ENCODE results near the gene IFIT3. TPM values are rescaled to one million over a fixed set of nuclear protein-coding genes. Genes with fewer than 3 reads are reported as not detected.

IFIT3 gene, protein sequence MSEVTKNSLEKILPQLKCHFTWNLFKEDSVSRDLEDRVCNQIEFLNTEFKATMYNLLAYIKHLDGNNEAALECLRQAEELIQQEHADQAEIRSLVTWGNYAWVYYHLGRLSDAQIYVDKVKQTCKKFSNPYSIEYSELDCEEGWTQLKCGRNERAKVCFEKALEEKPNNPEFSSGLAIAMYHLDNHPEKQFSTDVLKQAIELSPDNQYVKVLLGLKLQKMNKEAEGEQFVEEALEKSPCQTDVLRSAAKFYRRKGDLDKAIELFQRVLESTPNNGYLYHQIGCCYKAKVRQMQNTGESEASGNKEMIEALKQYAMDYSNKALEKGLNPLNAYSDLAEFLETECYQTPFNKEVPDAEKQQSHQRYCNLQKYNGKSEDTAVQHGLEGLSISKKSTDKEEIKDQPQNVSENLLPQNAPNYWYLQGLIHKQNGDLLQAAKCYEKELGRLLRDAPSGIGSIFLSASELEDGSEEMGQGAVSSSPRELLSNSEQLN
- total RNA-seq, result 30.6 and 34.6 TPM in 2 replicates

DNA sequence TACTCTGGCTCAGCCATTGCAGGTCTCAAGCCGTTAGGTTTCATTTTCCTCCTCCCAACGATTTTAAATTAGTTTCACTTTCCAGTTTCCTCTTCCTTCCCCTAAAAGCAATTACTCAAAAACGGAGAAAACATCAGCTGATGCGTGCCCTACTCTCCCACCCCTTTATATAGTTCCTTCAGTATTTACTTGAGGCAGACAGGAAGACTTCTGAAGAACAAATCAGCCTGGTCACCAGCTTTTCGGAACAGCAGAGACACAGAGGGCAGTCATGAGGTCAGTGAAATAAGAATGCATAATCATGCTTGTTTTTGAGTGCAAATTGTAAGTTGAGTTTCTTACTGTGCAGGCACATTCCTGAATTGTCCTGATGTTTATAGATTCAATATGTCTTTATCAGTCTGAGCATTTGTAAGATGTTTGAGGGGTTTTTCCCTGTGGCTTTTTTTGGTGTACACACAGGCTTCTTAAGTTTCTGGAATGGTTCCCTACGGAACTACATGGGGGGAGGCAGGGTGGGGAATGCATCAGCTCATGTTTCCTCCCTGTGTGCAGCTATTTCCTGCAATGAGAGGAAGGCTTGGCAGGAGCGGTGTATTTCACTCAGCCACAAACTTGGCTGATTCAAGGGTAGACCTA, at the start of gene IFIT3:
IFIT3 (plus strand) TSS at position 195 of the 639 bp plus-strand sequence; CDS start at position 272, 77 bp downstream.

DNA sequence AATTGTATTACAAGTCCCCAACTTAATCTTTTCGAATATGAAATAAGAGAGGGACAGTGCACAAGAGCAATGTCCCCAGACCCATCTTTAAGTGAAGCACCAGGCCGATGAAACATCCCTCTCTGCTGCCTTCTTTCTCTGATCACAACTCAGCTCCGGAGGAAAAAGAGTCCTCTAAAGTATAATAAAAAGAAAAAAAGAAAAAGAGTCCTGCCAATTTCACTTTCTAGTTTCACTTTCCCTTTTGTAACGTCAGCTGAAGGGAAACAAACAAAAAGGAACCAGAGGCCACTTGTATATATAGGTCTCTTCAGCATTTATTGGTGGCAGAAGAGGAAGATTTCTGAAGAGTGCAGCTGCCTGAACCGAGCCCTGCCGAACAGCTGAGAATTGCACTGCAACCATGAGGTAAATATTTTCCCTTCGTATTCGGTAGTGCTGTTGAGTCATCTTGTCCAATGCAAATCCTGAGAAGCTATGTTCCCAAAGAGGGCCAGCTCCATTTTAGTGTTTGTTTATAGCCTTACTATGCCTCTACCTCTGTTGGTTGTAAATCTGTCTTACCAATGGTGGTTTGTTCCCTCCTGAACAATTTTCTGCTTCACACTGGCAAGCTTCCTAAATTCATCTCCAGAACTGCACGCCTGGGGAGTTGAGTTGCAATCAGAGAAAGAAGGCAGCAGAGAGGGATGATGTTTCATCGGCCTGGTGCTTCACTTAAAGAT, 25.9 kb upstream of the IFIT3 start, which contains the start of gene IFIT2:
IFIT2 (plus strand) TSS at position 326 of the 725 bp plus-strand sequence; CDS start at position 404, 78 bp downstream.

DNA sequence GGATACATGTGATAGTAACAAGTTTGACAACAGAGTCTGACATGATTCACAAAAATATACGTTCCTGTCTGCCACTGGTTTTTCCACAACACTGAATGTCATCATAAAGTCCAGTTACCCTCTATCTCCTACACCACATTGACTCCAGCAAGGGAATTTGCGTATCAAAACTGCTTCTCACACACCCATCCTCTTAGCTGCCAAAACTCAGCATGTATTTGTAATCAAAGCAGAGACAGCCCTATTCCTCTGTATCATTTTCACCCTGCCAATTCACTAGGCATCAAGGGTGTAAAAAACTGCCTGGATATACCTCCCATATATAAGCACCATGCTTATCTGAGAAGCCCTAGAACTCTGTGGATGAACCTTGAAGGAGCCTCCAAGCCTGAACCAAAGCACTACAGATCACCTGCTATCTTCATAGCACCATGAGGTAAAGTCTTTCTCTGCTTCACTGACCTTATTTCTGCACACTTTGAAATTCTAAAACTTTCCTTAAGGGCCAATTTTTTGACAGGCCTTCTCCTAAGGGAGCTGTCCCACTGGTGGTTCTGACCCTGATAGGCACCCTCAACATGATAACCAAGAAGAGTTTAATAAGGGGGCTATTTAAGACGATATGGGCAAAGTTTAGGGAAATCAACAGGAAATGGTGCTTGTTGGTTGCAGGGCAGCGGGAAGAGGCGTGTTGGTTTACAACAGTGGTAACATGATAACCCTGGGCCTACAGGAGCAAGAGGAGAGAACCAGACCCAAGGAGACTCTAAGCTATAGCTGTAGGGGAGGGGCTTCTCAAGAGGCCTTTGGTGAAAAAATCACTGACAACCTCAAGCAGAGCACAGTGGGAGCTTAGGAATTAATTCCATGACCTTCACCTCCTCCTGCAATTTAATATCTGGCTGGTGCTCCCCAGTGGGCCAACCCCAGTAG, 50.2 kb downstream of the IFIT3 start, which contains the start of gene IFIT1B:
IFIT1B (plus strand) TSS at position 352 of the 933 bp plus-strand sequence; CDS start at position 432, 80 bp downstream.

Other genes starting within 250 kb of the IFIT3 start
- 1.2 and 2.0 TPM in 2 replicates for gene CH25H, start 120.7 kb upstream of the IFIT3 start, total RNA-seq
- 63.7 and 84.8 TPM in 2 replicates for gene LIPA, start 76.2 kb upstream of the IFIT3 start, total RNA-seq
- 8.7 and 15.7 TPM in 2 replicates for gene IFIT2, start 26.0 kb upstream of the IFIT3 start, total RNA-seq
- gene IFIT1B, start 50.1 kb downstream of the IFIT3 start, total RNA-seq, result not detected in 2 replicates
- 34.9 and 42.3 TPM in 2 replicates for gene IFIT1, start 64.6 kb downstream of the IFIT3 start, total RNA-seq
- 27.0 and 27.5 TPM in 2 replicates for gene IFIT5, start 86.6 kb downstream of the IFIT3 start, total RNA-seq
- under 0.01 and 0.17 TPM in 2 replicates for gene SLC16A12, start 207.6 kb downstream of the IFIT3 start, total RNA-seq

Measured in smooth muscle cell of trachea (primary cell).